NT2/D1 (cell line): ENCODE results near the gene ARHGAP22.

Experiments used
- YY1 ChIP-seq: IDR thresholded peaks from 2 replicates; pipeline ENCODE4 v1.6.1; 2011; ENCODE audit not compliant: insufficient read length, insufficient read depth
- ZNF274 ChIP-seq: IDR thresholded peaks from 2 replicates; pipeline ENCODE4 v1.6.1; 2011; ENCODE audit warnings: mild to moderate bottlenecking, low read depth, low read length

DNA sequence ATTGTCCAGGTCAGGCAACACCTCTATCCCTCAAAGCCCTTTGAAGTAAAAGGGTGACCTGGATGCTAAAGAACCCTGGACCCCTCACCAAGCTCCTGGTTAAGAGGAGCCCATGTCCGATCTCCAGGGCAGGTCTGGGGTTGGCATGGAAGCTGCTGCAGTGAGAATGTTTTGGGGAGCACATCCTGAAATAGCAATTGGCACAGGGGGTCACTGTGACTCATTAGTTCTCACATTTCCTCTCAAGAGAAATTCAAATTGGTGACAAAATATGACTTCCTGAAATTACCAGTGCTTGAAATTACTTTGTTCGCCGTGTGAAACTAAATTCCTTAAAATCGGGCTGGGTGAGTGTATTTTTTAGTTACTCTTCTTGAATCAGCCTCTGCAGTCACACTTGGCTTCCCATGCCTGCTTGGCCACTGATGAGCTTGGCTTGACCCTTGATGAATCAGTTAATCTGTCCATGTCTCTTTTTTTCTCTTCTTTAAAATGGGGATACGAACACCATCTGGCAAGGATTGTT, 18.8 kb upstream of the ARHGAP22 start:
- TF ChIP-seq YY1 (no peak), ZNF274 (no peak)
